Esophagus (tissue), 2 donors: ENCODE data around the gene UBE2L6. TPM values are rescaled to one million over a fixed set of nuclear protein-coding genes. Genes with fewer than 3 reads are reported as not detected.

Experiments
- H3K27ac ChIP-seq, 2 donors: one replicate each; pipeline ENCODE4 v1.5.1; 2013; ENCODE audit warnings: low read depth in 2 of 2, mild to moderate bottlenecking in 2 of 2, inconsistent platforms in 1 of 2, low read length in 1 of 2, moderate library complexity in 1 of 2
- H3K27me3 ChIP-seq, 2 donors: one replicate each; pipeline ENCODE4 v1.6.1; 2013; ENCODE audit warnings: low read length in 2 of 2, control low read depth in 1 of 2, mild to moderate bottlenecking in 1 of 2; ENCODE audit not compliant: insufficient read depth in 2 of 2, control insufficient read depth in 1 of 2
- H3K36me3 ChIP-seq, 2 donors: one replicate each; pipeline ENCODE4 v1.6.1; 2013; ENCODE audit warnings: low read length in 1 of 2; ENCODE audit not compliant: control insufficient read depth in 2 of 2, insufficient read depth in 2 of 2
- H3K4me1 ChIP-seq, 2 donors: one replicate each; pipeline ENCODE4 v1.6.1; 2013; ENCODE audit warnings: low read length in 1 of 2; ENCODE audit not compliant: control insufficient read depth in 2 of 2, insufficient read depth in 2 of 2
- H3K4me3 ChIP-seq, 2 donors: one replicate each; pipeline ENCODE4 v1.5.1; 2013; ENCODE audit warnings: low read length in 2 of 2, mild to moderate bottlenecking in 2 of 2, low read depth in 1 of 2, moderate library complexity in 1 of 2
- H3K9me3 ChIP-seq, 2 donors: one replicate each; pipeline ENCODE4 v1.6.1; 2013; ENCODE audit warnings: mild to moderate bottlenecking in 2 of 2, low read depth in 1 of 2, low read length in 1 of 2, moderate library complexity in 1 of 2; ENCODE audit not compliant: control insufficient read depth in 2 of 2, insufficient read depth in 1 of 2
- WGBS, 2 donors: extraction: QIAGEN DNeasy Blood & Tissue Kit; methylation state at CpG; one replicate each; pipeline ENCODE4 v1.1.7; 2013; 5-methylcytosine and 5-hydroxymethylcytosine counted together
- polyA plus RNA-seq, 2 donors: library from polyadenylated mRNA; stranded (reverse); fragments of 200-250 nt; gene quantifications; one replicate each; pipeline ENCODE4 v1.2.3, GENCODE V29; 2013
- donor health status: healthy with polysubstance abuse.
- donor health status: Bipolar disorder and iron deficiency.

Gene UBE2L6
- 10 to 100 TPM; 10.3 to 28.1 TPM for polyA plus RNA-seq

GRCh38 chr11:57567515-57568329, at the start of gene UBE2L6:
Gene UBE2L6 (minus strand): TSS chr11:57567672. CDS start chr11:57567611, 61 bp downstream.
- peak within 1 kb of the TSS; percentile 82 to 88 for H3K27ac ChIP-seq
- H3K36me3 ChIP-seq, result no peaks in the 10 kb centered on the region
- 0 to 1% methylated on average over 76 to 92 of the region's 92 CpGs for WGBS, 2 donors
- no peaks in the 10 kb centered on the region for H3K9me3 ChIP-seq
- H3K4me3 ChIP-seq, result peak within 1 kb of the TSS; percentile 63 to 72
- no peaks in the 10 kb centered on the region for H3K27me3 ChIP-seq
- H3K4me1 ChIP-seq, result peaks cover 0 to 6% of the 10 kb centered on the region in 2 donors

- Histone ChIP-seq H3K27me3 (no peaks in the 10 kb centered on the region), H3K27ac (no peak overlapping the region), H3K4me3 (no peak overlapping the region), H3K4me1 (no peaks in the 10 kb centered on the region), H3K9me3 (no peaks in the 10 kb centered on the region), H3K36me3 (peaks cover 0 to 5% of the 10 kb centered on the region in 2 donors)
- 66 to 75% methylated on average over 3 of the region's 3 CpGs for WGBS, 2 donors
Observed at GRCh38 chr11:57616595-57616994, 49.1 kb upstream of the UBE2L6 start.

GRCh38 chr11:57615308-57615707, 47.8 kb upstream of the UBE2L6 start:
- no peaks in the 10 kb centered on the region for H3K4me1 ChIP-seq
- H3K4me3 ChIP-seq, result no peak overlapping the region
- no peaks in the 10 kb centered on the region for H3K27me3 ChIP-seq
- no peaks in the 10 kb centered on the region for H3K9me3 ChIP-seq
- WGBS, 2 donors, result 67 to 82% methylated on average over 1 of the region's 1 CpG
- H3K36me3 ChIP-seq, result peaks cover 0 to 8% of the 10 kb centered on the region in 2 donors
- H3K27ac ChIP-seq, result no peak overlapping the region

DNA sequence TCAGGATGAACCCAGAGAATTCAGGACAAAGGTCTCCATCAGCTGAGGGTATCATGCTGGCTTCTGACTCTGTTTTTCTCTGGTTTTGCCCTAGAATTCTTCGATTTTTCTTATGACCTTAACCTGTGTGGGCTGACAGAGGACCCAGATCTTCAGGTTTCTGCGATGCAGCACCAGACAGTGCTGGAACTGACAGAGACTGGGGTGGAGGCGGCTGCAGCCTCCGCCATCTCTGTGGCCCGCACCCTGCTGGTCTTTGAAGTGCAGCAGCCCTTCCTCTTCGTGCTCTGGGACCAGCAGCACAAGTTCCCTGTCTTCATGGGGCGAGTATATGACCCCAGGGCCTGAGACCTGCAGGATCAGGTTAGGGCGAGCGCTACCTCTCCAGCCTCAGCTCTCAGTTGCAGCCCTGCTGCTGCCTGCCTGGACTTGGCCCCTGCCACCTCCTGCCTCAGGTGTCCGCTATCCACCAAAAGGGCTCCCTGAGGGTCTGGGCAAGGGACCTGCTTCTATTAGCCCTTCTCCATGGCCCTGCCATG, 46.8 kb upstream of the UBE2L6 start:
- Histone ChIP-seq H3K27me3 (no peaks in the 10 kb centered on the region), H3K4me1 (no peaks in the 10 kb centered on the region), H3K36me3 (peaks cover 0 to 8% of the 10 kb centered on the region in 2 donors), H3K9me3 (no peaks in the 10 kb centered on the region), H3K4me3 (no peak overlapping the region), H3K27ac (no peak overlapping the region)
- WGBS, 2 donors, result 68 to 75% methylated on average over 10 of the region's 10 CpGs

GRCh38 chr11:57610170-57610569, 42.7 kb upstream of the UBE2L6 start:
- H3K4me1 ChIP-seq, result no peaks in the 10 kb centered on the region
- WGBS, 2 donors, result 87 to 91% methylated on average over 4 of the region's 4 CpGs

GRCh38 chr11:57605028-57605420, 37.6 kb upstream of the UBE2L6 start:
- H3K4me1 ChIP-seq, result no peaks in the 10 kb centered on the region
- no peaks in the 10 kb centered on the region for H3K27me3 ChIP-seq
- no peak overlapping the region for H3K4me3 ChIP-seq
- no peak overlapping the region for H3K27ac ChIP-seq
- H3K9me3 ChIP-seq, result no peaks in the 10 kb centered on the region
- no peaks in the 10 kb centered on the region for H3K36me3 ChIP-seq
- 93 to 96% methylated on average over 5 of the region's 5 CpGs for WGBS, 2 donors

More at GRCh38 chr11:57610170-57610569, 42.7 kb upstream of the UBE2L6 start:
- no peak overlapping the region for H3K4me3 ChIP-seq
- H3K27ac ChIP-seq, result no peak overlapping the region
- H3K9me3 ChIP-seq, result no peaks in the 10 kb centered on the region
- peaks cover 0 to 8% of the 10 kb centered on the region in 2 donors for H3K36me3 ChIP-seq
- H3K27me3 ChIP-seq, result no peaks in the 10 kb centered on the region

GRCh38 chr11:57604296-57605027, 37.0 kb upstream of the UBE2L6 start:
- WGBS, 2 donors, result 53 to 57% methylated on average over 8 of the region's 8 CpGs
- Histone ChIP-seq H3K4me1 (no peaks in the 10 kb centered on the region), H3K36me3 (no peaks in the 10 kb centered on the region), H3K9me3 (no peaks in the 10 kb centered on the region), H3K27me3 (no peaks in the 10 kb centered on the region), H3K4me3 (no peak overlapping the region), H3K27ac (no peak overlapping the region)

- Histone ChIP-seq H3K27me3 (no peaks in the 10 kb centered on the region), H3K9me3 (no peaks in the 10 kb centered on the region), H3K4me1 (peaks cover 0 to 2% of the 10 kb centered on the region in 2 donors), H3K4me3 (no peak overlapping the region), H3K27ac (no peak overlapping the region), H3K36me3 (no peaks in the 10 kb centered on the region)
- WGBS, 2 donors, result 87 to 91% methylated on average over 3 of the region's 3 CpGs
Observed at GRCh38 chr11:57601297-57601696, 33.8 kb upstream of the UBE2L6 start.

GRCh38 chr11:57599381-57599780, 31.9 kb upstream of the UBE2L6 start:
- no peaks in the 10 kb centered on the region for H3K36me3 ChIP-seq
- H3K9me3 ChIP-seq, result no peaks in the 10 kb centered on the region
- 38 to 80% methylated on average over 2 of the region's 2 CpGs for WGBS, 2 donors
- H3K27me3 ChIP-seq, result no peaks in the 10 kb centered on the region
- H3K27ac ChIP-seq, result peak overlapping the region in 1 of 2 donors; percentile 71
- peaks cover 0 to 2% of the 10 kb centered on the region in 2 donors for H3K4me1 ChIP-seq
- H3K4me3 ChIP-seq, result no peak overlapping the region
